Kidney capillary endothelial cell (primary cell): ENCODE results near the gene ADRA2C.

Experiments
- DNase-seq: peaks from one replicate; pipeline ENCODE4 v3.0.0-alpha.2; 2018; ENCODE audit warnings: low spot score

The ADRA2C gene

GRCh38 chr4:3797831-3798790, 31.9 kb downstream of the ADRA2C start:
- DNase-seq, result no peak

GRCh38 chr4:3799496-3799895, 33.3 kb downstream of the ADRA2C start:
- DNase-seq, result no peak

GRCh38 chr4:3800351-3800750, 34.2 kb downstream of the ADRA2C start:
- DNase-seq, result no peak

- no peak for DNase-seq
Measured at GRCh38 chr4:3801521-3801920, 35.3 kb downstream of the ADRA2C start.

GRCh38 chr4:3801931-3802550, 35.9 kb downstream of the ADRA2C start:
- DNase-seq, result no peak

GRCh38 chr4:3802571-3803474, 36.6 kb downstream of the ADRA2C start:
- no peak for DNase-seq

- no peak for DNase-seq
Measured at GRCh38 chr4:3803475-3803847, 37.3 kb downstream of the ADRA2C start.

- DNase-seq, result no peak
Measured at GRCh38 chr4:3803946-3804345, 37.8 kb downstream of the ADRA2C start.

- no peak for DNase-seq
Measured at GRCh38 chr4:3805026-3805425, 38.8 kb downstream of the ADRA2C start.

- no peak for DNase-seq
Measured at GRCh38 chr4:3805731-3806130, 39.5 kb downstream of the ADRA2C start.

- no peak for DNase-seq
Measured at GRCh38 chr4:3807311-3807710, 41.1 kb downstream of the ADRA2C start.

- DNase-seq, result no peak
Measured at GRCh38 chr4:3807822-3808496, 41.8 kb downstream of the ADRA2C start.

- no peak for DNase-seq
Measured at GRCh38 chr4:3808597-3808996, 42.4 kb downstream of the ADRA2C start.

- DNase-seq, result no peak
Measured at GRCh38 chr4:3809028-3809427, 42.8 kb downstream of the ADRA2C start.

GRCh38 chr4:3809451-3810110, 43.4 kb downstream of the ADRA2C start:
- no peak for DNase-seq

- DNase-seq, result no peak
Measured at GRCh38 chr4:3810111-3810680, 44.0 kb downstream of the ADRA2C start.

GRCh38 chr4:3810796-3811485, 44.8 kb downstream of the ADRA2C start:
- DNase-seq, result no peak

GRCh38 chr4:3811621-3812020, 45.4 kb downstream of the ADRA2C start:
- no peak for DNase-seq

- DNase-seq, result no peak
Measured at GRCh38 chr4:3812211-3812934, 46.2 kb downstream of the ADRA2C start.
